NK-92 treated with Interleukin-12 subunit alpha and Interleukin-12 subunit beta, amount 100 ng/mL, for 24 hours (cell line): Measurements from ENCODE around the gene PAPPA2.
A peak's percentile ranks its signal among the peaks of the same experiment; 100 is the strongest.
"Not testable (repeated sequence)": the region's sequence is repeated elsewhere in the genome, so short reads cannot be mapped to it uniquely, and the experiment has no call there.

Experiments
- DNase-seq: peaks from one replicate; lab custom pipeline; 2025; lab: John Stamatoyannopoulos, UW

The PAPPA2 gene

GRCh38 chr1:176552217-176552991 is 89.4 kb downstream of the PAPPA2 start:
- DNase-seq = no peak

- no peak for DNase-seq
Measured at GRCh38 chr1:176552999-176553398, 90.0 kb downstream of the PAPPA2 start.

GRCh38 chr1:176556288-176556687 is 93.3 kb downstream of the PAPPA2 start:
- DNase-seq = no peak

GRCh38 chr1:176557543-176558258 is 94.7 kb downstream of the PAPPA2 start:
- no peak for DNase-seq

GRCh38 chr1:176558561-176558960 is 95.6 kb downstream of the PAPPA2 start:
- no peak for DNase-seq

GRCh38 chr1:176559474-176559873 is 96.5 kb downstream of the PAPPA2 start:
- no peak for DNase-seq

GRCh38 chr1:176559878-176560277 is 96.9 kb downstream of the PAPPA2 start:
- peak; percentile 23 for DNase-seq

GRCh38 chr1:176560681-176561080 is 97.7 kb downstream of the PAPPA2 start:
- DNase-seq = no peak

GRCh38 chr1:176561761-176562160 is 98.8 kb downstream of the PAPPA2 start:
- not testable (repeated sequence) for DNase-seq

- DNase-seq = no peak
Measured at GRCh38 chr1:176566004-176566975, 103.3 kb downstream of the PAPPA2 start.

- DNase-seq = no peak
Measured at GRCh38 chr1:176567190-176567794, 104.3 kb downstream of the PAPPA2 start.

GRCh38 chr1:176568185-176568584 is 105.2 kb downstream of the PAPPA2 start:
- DNase-seq = no peak

- no peak for DNase-seq
Measured at GRCh38 chr1:176574756-176575155, 111.8 kb downstream of the PAPPA2 start.

GRCh38 chr1:176575991-176576390 is 113.0 kb downstream of the PAPPA2 start:
- DNase-seq = no peak

- DNase-seq = no peak
Measured at GRCh38 chr1:176576670-176577069, 113.7 kb downstream of the PAPPA2 start.

GRCh38 chr1:176577646-176578197 is 114.7 kb downstream of the PAPPA2 start:
- DNase-seq = no peak

- DNase-seq = no peak
Measured at GRCh38 chr1:176579087-176579486, 116.1 kb downstream of the PAPPA2 start.

- DNase-seq = no peak
Measured at GRCh38 chr1:176595217-176595616, 132.2 kb downstream of the PAPPA2 start.

GRCh38 chr1:176601348-176601747 is 138.4 kb downstream of the PAPPA2 start:
- DNase-seq = no peak

- DNase-seq = no peak
Measured at GRCh38 chr1:176602388-176603004, 139.5 kb downstream of the PAPPA2 start.

- DNase-seq = no peak
Measured at GRCh38 chr1:176603696-176604095, 140.7 kb downstream of the PAPPA2 start.
